ENCODE results near the gene OR4F15. TPM values are rescaled to one million over a fixed set of nuclear protein-coding genes. Genes with fewer than 3 reads are reported as not detected.

OR4F15 gene
- polyA plus RNA-seq, 12 donors, result not detected

GRCh38 chr15:101803676-101804075 lies 8.3 kb upstream of the OR4F15 start:
- no peak for DNase-seq

GRCh38 chr15:101804375-101804774 lies 7.6 kb upstream of the OR4F15 start:
- no peak for DNase-seq

- DNase-seq, result no peak
Observed at GRCh38 chr15:101804941-101805340, 7.1 kb upstream of the OR4F15 start.

- DNase-seq, result no peak
Observed at GRCh38 chr15:101805605-101806345, 6.2 kb upstream of the OR4F15 start.

GRCh38 chr15:101807345-101807945 lies 4.6 kb upstream of the OR4F15 start:
- no peak for DNase-seq

GRCh38 chr15:101808201-101808600 lies 3.8 kb upstream of the OR4F15 start:
- DNase-seq, result no peak

GRCh38 chr15:101810456-101810855 lies 1.5 kb upstream of the OR4F15 start:
- DNase-seq, result no peak

GRCh38 chr15:101810876-101811275 lies 1.1 kb upstream of the OR4F15 start:
- no peak for DNase-seq

GRCh38 chr15:101813803-101814534 lies 2.0 kb downstream of the OR4F15 start:
- DNase-seq, result no peak

GRCh38 chr15:101820781-101821180 lies 8.8 kb downstream of the OR4F15 start:
- no peak for DNase-seq

GRCh38 chr15:101827257-101827656 lies 15.3 kb downstream of the OR4F15 start:
- DNase-seq, result no peak

- no peak for DNase-seq
Observed at GRCh38 chr15:101828774-101829173, 16.8 kb downstream of the OR4F15 start.

- no peak for DNase-seq
Observed at GRCh38 chr15:101841656-101842055, 29.7 kb downstream of the OR4F15 start.

GRCh38 chr15:101844916-101845315 lies 32.9 kb downstream of the OR4F15 start:
- DNase-seq, result no peak

- no peak for DNase-seq
Observed at GRCh38 chr15:101852356-101852755, 40.4 kb downstream of the OR4F15 start.

Other genes with a start within 250 kb of the OR4F15 start
- gene TM2D3, start 159.8 kb upstream of the OR4F15 start, polyA plus RNA-seq (ENCODE audit: insufficient read length in 12 of 12), result 10 to 100 TPM in 11 of 12 donors, not detected in 1; 28.5 to 63.3 (median 40.4) TPM
- 10 to 100 TPM in 11 of 12 donors, not detected in 1; 16.4 to 34.5 (median 23.0) TPM for gene TARS3, start 87.7 kb upstream of the OR4F15 start, polyA plus RNA-seq (ENCODE audit: insufficient read length in 12 of 12)
- gene OR4F6, start 8.7 kb upstream of the OR4F15 start, polyA plus RNA-seq (ENCODE audit: insufficient read length in 12 of 12), result not detected